GM12878 (cell line): ENCODE results near the gene SIGLECL1. TPM values are rescaled to one million over a fixed set of nuclear protein-coding genes. Genes with fewer than 3 reads are reported as not detected.

Experiments
- ATAC-seq: fragments of 200-7000 bp; cut with Tn5 transposase; 3 replicates; pipeline ENCODE4 v1.9.1; 2020; ENCODE audit warnings: mild to moderate bottlenecking, moderate library complexity
- BruUV-seq: library from RNA; stranded (reverse); fragments of 400-500 nt; replicated peaks from 2 replicates; lab custom pipeline; 2021; lab: Mats Ljungman, UMichigan
- CTCF ChIA-PET: fragments of 300-600 bp; sonication (Branson Sonifier 250); formaldehyde crosslinking; extraction: SDS; loops from one replicate; lab custom pipeline; 2021; ENCODE audit warnings: inconsistent platforms; lab: Yijun Ruan, JAX
- POLR2A ChIA-PET: fragments of 350-600 bp; formaldehyde crosslinking; extraction: SDS; loops from one replicate; lab custom pipeline; 2021; ENCODE audit warnings: inconsistent platforms; lab: Charles Lee
- RAD21 ChIA-PET: fragments of 300-600 bp; sonication (Branson Sonifier 250); formaldehyde crosslinking; loops from one replicate; lab custom pipeline; 2023; ENCODE audit warnings: antibody characterized with exemption; ENCODE audit not compliant: unreplicated experiment; lab: Charles Lee
- SMC1A ChIA-PET: fragments of 300-600 bp; sonication (Branson Sonifier 250); formaldehyde crosslinking; loops from one replicate; lab custom pipeline; 2023; ENCODE audit not compliant: unreplicated experiment, uncharacterized antibody; lab: Charles Lee
- DNase-seq: peaks from one replicate; pipeline ENCODE4 v3.0.0-alpha.2; 2011; ENCODE audit warnings: low read depth, low spot score
- FAIRE-seq: peaks from 3 replicates; lab custom pipeline; 2011; peaks lifted over from hg19 to GRCh38; lab: Jason Lieb, UNC
- H2AFZ ChIP-seq: 2 replicates; pipeline ENCODE4 v1.6.0; 2011; ENCODE audit warnings: low read depth, low read length, control low read depth; ENCODE audit not compliant: control insufficient read depth
- H3K27ac ChIP-seq: 2 replicates; pipeline ENCODE4 v1.5.1; 2011; ENCODE audit warnings: control low read depth; ENCODE audit not compliant: control insufficient read depth, insufficient read depth
- H3K27me3 ChIP-seq, 2 experiments: replicated peaks in 1 of 2; 2 replicates each; pipeline versions ENCODE4 v1.6.0 to v1.6.1; 2011; ENCODE audit warnings: low read length in 1 of 2; ENCODE audit not compliant: control insufficient read depth in 2 of 2, insufficient read depth in 2 of 2
- H3K36me3 ChIP-seq, 2 experiments: 2 replicates each; pipeline ENCODE4 v1.5.1; 2011; ENCODE audit warnings: low read length in 1 of 2; ENCODE audit not compliant: control insufficient read depth in 2 of 2, insufficient read depth in 2 of 2
- H3K4me1 ChIP-seq: 2 replicates; pipeline ENCODE4 v1.6.1; 2011; ENCODE audit warnings: mild to moderate bottlenecking, low read length, moderate library complexity, mixed read lengths; ENCODE audit not compliant: control insufficient read depth, insufficient read depth
- H3K4me2 ChIP-seq: 2 replicates; pipeline ENCODE4 v1.6.0; 2011; ENCODE audit warnings: control low read depth; ENCODE audit not compliant: control insufficient read depth, insufficient read depth
- H3K4me3 ChIP-seq: fragments of 200-600 bp; sonication (generic); 2 replicates; pipeline ENCODE4 v1.5.1; 2016
- H3K79me2 ChIP-seq: 2 replicates; pipeline ENCODE4 v1.6.0; 2011; ENCODE audit warnings: low read length; ENCODE audit not compliant: control insufficient read depth, insufficient read depth
- H3K9ac ChIP-seq: 2 replicates; pipeline ENCODE4 v1.8.0; 2011; ENCODE audit warnings: low read length, control low read depth, mixed read lengths; ENCODE audit not compliant: control insufficient read depth, insufficient read depth
- H3K9me3 ChIP-seq: replicated peaks from 3 replicates; pipeline ENCODE4 v1.5.1; 2011; ENCODE audit warnings: mild to moderate bottlenecking, low read length; ENCODE audit not compliant: control insufficient read depth, insufficient read depth
- H4K20me1 ChIP-seq: 2 replicates; pipeline ENCODE4 v1.6.0; 2011; ENCODE audit not compliant: control insufficient read depth, insufficient read depth
- BACH1 ChIP-seq: fragments of 450-650 bp; IDR thresholded peaks from 2 replicates; pipeline ENCODE4 v1.6.1; 2017; ENCODE audit warnings: mild to moderate bottlenecking, borderline replicate concordance
- BHLHE40 ChIP-seq, 2 experiments: fragments of 450-650 bp in 1 of 2; IDR thresholded peaks; 2 replicates each; pipeline ENCODE4 v1.6.1; 2011 to 2017; ENCODE audit warnings: low read depth in 2 of 2, borderline replicate concordance in 1 of 2, improper control_type of control experiment in 1 of 2, low read length in 1 of 2, mild to moderate bottlenecking in 1 of 2
- ESRRA ChIP-seq: IDR thresholded peaks from 2 replicates; pipeline ENCODE4 v1.6.1; 2012; ENCODE audit warnings: mild to moderate bottlenecking, low read length, improper control_type of control experiment
- LARP7 ChIP-seq: fragments of 450-650 bp; IDR thresholded peaks from 2 replicates; pipeline ENCODE4 v1.6.1; 2017; ENCODE audit warnings: mild to moderate bottlenecking
- NR2C1 ChIP-seq: fragments of 450-650 bp; IDR thresholded peaks from 2 replicates; pipeline ENCODE4 v1.6.1; 2017; ENCODE audit warnings: antibody characterized with exemption, mild to moderate bottlenecking, moderate library complexity
- NR2C2 ChIP-seq: IDR thresholded peaks from 2 replicates; pipeline ENCODE4 v1.6.1; 2011; ENCODE audit warnings: borderline replicate concordance, low read depth; ENCODE audit not compliant: control insufficient read depth, insufficient read length
- PAX5 ChIP-seq: IDR thresholded peaks from 2 replicates; pipeline ENCODE4 v1.6.1; 2011; ENCODE audit warnings: low read depth, low read length, borderline replicate concordance
- PML ChIP-seq: IDR thresholded peaks from 2 replicates; pipeline ENCODE4 v1.6.1; 2012; ENCODE audit warnings: low read length, inconsistent platforms
- POLR2A ChIP-seq: IDR thresholded peaks from 2 replicates; pipeline ENCODE4 v1.6.1; 2011; ENCODE audit warnings: low read depth, mild to moderate bottlenecking, low read length
- SMAD1 ChIP-seq: fragments of 450-650 bp; IDR thresholded peaks from 2 replicates; pipeline ENCODE4 v1.6.1; 2018; ENCODE audit warnings: mild to moderate bottlenecking, low read depth; ENCODE audit not compliant: partially characterized antibody
- ZNF217 ChIP-seq: fragments of 450-650 bp; IDR thresholded peaks from 2 replicates; pipeline ENCODE4 v1.6.1; 2017; ENCODE audit warnings: antibody characterized with exemption, mild to moderate bottlenecking
- WGBS: methylation state at CpG from one replicate; pipeline ENCODE4 v1.1.6; 2016; ENCODE audit warnings: low lambda C conversion rate; ENCODE audit not compliant: insufficient replicate concordance, insufficient coverage; ENCODE audit errors: missing lambda C conversion rate; 5-methylcytosine and 5-hydroxymethylcytosine counted together
- in situ Hi-C: fragments of 300-500 bp; cut with MboI; formaldehyde crosslinking; loops from 9 replicates; pipeline ENCODE4 v1.14.3; 2018; ENCODE audit warnings: mixed read lengths
- intact Hi-C: fragments of 100-400 bp; cut with micrococcal nuclease; formaldehyde crosslinking; loops from one replicate; pipeline ENCODE4 v1.14.2; 2022; ENCODE audit not compliant: unreplicated experiment
- polyA plus RNA-seq, 11 experiments: library from polyadenylated mRNA; depleted of rRNA in 4 of 11; unstranded in 6 of 11; stranded (reverse) in 5 of 11; fragments of >200 nt; fragmentation: Nextera tagmentation in 4 of 11; fragmentation: Illumina TruSeq in 1 of 11; extraction: Ambion mirVana in 4 of 11; extraction: Trizol in 1 of 11; gene quantifications; 1 replicate in 1 of 11; 2 replicates in 10 of 11; pipeline versions ENCODE4 v1.2.1 to v1.2.3, GENCODE V29; 2011 to 2016; ENCODE audit warnings: inconsistent platforms in 2 of 11, missing spikeins in 2 of 11, low read depth in 1 of 11
- total RNA-seq, 4 experiments: library from RNA; depleted of rRNA in 3 of 4; stranded (reverse); fragments of >200 nt in 3 of 4; fragmentation: Illumina TruSeq in 1 of 4; extraction: Trizol in 1 of 4; gene quantifications; 2 replicates each; pipeline versions ENCODE4 v1.2.1 to v1.2.3, GENCODE V29; 2013 to 2021
- TF ChIP-seq, protein P1 (sequence below): IDR thresholded peaks from 2 replicates; pipeline ENCODE4 v1.6.1; 2011; ENCODE audit warnings: low read depth, mild to moderate bottlenecking, low read length, moderate library complexity, borderline replicate concordance; ENCODE audit errors: extremely low read depth

Gene SIGLECL1
- total and polyA plus RNA-seq, 10 of the 15 experiments (the other 5 are each of a cell fraction or from before 2014, with no cell fraction given) = not detected

DNA sequence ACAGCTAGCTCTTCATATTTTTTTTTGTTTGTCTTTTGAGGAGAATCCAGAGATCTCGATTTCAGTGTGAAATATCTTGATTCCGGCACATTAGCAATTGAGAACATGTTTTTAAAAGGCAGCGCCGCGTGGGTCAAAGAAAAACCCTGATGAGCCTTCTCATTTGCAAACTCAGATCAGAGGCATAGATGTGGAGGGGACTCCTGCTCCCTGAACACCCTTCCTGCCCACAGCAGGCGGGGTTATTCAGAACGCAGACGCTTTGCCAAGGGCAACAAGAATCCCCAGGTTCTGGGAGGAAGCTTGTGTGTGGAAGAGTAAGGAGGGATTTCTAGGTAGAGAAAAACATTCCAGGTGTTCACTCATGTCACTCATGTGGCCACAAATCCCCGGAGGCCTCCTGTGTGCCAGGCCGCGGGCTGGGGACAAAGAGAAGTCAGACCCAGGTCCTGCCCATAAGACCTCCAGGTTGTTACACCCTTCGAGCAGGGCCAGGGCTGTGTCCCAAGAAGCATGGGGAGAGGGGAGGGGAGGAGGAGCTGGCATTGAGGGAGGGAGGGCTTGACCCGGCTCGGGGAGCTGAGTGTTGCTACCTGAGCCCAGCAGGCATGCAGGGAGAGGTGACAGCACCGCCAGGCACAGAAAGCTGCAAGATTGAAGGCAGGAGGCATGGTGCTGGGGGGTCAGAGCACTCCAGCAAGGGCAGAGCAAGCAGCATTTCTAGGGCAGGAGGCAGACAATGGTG is 44.7 kb downstream of the SIGLECL1 start:
- H3K27ac ChIP-seq = no peak overlapping the region
- H3K9ac ChIP-seq = no peak overlapping the region
- no peak overlapping the region for H3K4me3 ChIP-seq
- TF ChIP-seq POLR2A (no peak), PAX5 (no peak), ZNF217 (no peak), BHLHE40 (IDR thresholded peaks at IDR 0.05; ENCODE audit: borderline replicate concordance in 1 of 2, low read depth in 2 of 2, low read length in 1 of 2) (no peak), PML (no peak), SMAD1 (no peak), NR2C1 (no peak), ESRRA (no peak), LARP7 (no peak), NR2C2 (no peak), BACH1 (no peak)
- TF ChIP-seq, protein P1, sequence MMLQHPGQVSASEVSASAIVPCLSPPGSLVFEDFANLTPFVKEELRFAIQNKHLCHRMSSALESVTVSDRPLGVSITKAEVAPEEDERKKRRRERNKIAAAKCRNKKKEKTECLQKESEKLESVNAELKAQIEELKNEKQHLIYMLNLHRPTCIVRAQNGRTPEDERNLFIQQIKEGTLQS = no peak
- ChIA-PET CTCF (interaction anchor here (0.8 kb wide), 1 partner anchor 152 kb away, joined by 4 read pairs; no protein-coding TSS in a partner anchor), POLR2A (no interaction called here), SMC1A (no interaction called here), RAD21 (no interaction called here)
- intact Hi-C loops = no loop called here
- FAIRE-seq (no peak), DNase-seq (no peak), ATAC-seq (no peak)
- H3K4me1 ChIP-seq = no peaks in the 10 kb centered on the region
- H3K36me3 ChIP-seq = no peaks in the 10 kb centered on the region
- peaks cover 0 to 2% of the 10 kb centered on the region in 2 experiments; a peak in 1 of 4 replicates for H3K27me3 ChIP-seq
- no peak overlapping the region for H3K4me2 ChIP-seq
- no peak overlapping the region for H2AFZ ChIP-seq
- in situ Hi-C loops = no loop called here
- no peaks in the 10 kb centered on the region for H3K79me2 ChIP-seq
- H3K9me3 ChIP-seq = no peaks in the 10 kb centered on the region
- BruUV-seq = no TSS peak
- 17% methylated on average over 15 of the region's 15 CpGs for WGBS
- H4K20me1 ChIP-seq = no peaks in the 10 kb centered on the region
